PFSK-1 (cell line): Measurements from ENCODE around the gene GNA14.

ENCODE experiments used
- POLR2AphosphoS5 ChIP-seq: IDR thresholded peaks from 2 replicates; pipeline ENCODE4 v1.6.1; 2012; ENCODE audit warnings: low read depth, mild to moderate bottlenecking, control low read depth, low read length, moderate library complexity
- TAF1 ChIP-seq: IDR thresholded peaks from 2 replicates; pipeline ENCODE4 v1.6.1; 2012; ENCODE audit warnings: low read length, control low read depth, borderline replicate concordance; ENCODE audit not compliant: insufficient read depth
- TF ChIP-seq, protein P1 (sequence below), 2 experiments: IDR thresholded peaks; 2 replicates each; pipeline versions ENCODE4 v1.6.1 to v1.8.0; 2011 to 2012; ENCODE audit warnings: low read depth in 2 of 2, low read length in 2 of 2, control low read depth in 1 of 2, inconsistent platforms in 1 of 2, mild to moderate bottlenecking in 1 of 2, moderate library complexity in 1 of 2; ENCODE audit not compliant: insufficient read depth in 1 of 2

DNA sequence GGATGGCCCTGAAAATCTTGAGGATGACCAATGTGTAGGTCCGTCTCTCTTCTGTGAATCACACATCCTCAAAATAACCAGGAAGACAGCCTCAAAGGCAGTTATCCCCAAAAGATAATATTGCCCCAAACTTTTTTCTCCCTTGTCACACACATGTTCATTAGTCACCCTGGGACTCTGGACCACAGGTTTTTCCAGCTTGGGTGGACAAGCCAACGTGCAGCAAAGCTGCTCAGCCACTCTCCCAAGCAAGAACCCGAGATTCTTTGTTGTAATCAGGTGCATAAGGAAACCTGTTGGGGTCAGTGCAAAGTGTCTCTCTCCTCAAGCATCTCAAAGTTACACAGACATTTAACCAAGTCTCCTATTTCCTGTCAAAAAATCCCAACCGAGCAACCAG, 196.6 kb downstream of the GNA14 start:
- TF ChIP-seq, protein P1, sequence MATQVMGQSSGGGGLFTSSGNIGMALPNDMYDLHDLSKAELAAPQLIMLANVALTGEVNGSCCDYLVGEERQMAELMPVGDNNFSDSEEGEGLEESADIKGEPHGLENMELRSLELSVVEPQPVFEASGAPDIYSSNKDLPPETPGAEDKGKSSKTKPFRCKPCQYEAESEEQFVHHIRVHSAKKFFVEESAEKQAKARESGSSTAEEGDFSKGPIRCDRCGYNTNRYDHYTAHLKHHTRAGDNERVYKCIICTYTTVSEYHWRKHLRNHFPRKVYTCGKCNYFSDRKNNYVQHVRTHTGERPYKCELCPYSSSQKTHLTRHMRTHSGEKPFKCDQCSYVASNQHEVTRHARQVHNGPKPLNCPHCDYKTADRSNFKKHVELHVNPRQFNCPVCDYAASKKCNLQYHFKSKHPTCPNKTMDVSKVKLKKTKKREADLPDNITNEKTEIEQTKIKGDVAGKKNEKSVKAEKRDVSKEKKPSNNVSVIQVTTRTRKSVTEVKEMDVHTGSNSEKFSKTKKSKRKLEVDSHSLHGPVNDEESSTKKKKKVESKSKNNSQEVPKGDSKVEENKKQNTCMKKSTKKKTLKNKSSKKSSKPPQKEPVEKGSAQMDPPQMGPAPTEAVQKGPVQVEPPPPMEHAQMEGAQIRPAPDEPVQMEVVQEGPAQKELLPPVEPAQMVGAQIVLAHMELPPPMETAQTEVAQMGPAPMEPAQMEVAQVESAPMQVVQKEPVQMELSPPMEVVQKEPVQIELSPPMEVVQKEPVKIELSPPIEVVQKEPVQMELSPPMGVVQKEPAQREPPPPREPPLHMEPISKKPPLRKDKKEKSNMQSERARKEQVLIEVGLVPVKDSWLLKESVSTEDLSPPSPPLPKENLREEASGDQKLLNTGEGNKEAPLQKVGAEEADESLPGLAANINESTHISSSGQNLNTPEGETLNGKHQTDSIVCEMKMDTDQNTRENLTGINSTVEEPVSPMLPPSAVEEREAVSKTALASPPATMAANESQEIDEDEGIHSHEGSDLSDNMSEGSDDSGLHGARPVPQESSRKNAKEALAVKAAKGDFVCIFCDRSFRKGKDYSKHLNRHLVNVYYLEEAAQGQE (IDR thresholded peaks at IDR 0.05; ENCODE audit: insufficient read depth in 1 of 2, low read depth in 2 of 2, low read length in 2 of 2): no peak
- TF ChIP-seq POLR2AphosphoS5 (no peak), TAF1 (no peak)
